GM18502 (cell line): ENCODE measurements around the gene LRRN4CL.
"Not testable (repeated sequence)": the region's sequence is repeated elsewhere in the genome, so short reads cannot be mapped to it uniquely, and the experiment has no call there.

Experiments
- ATAC-seq: cut with Tn5 transposase; IDR thresholded peaks from one replicate; pipeline ENCODE4 v1.9.1; 2021; ENCODE audit warnings: mild to moderate bottlenecking; ENCODE audit not compliant: unreplicated experiment, poor library complexity

The LRRN4CL gene

DNA sequence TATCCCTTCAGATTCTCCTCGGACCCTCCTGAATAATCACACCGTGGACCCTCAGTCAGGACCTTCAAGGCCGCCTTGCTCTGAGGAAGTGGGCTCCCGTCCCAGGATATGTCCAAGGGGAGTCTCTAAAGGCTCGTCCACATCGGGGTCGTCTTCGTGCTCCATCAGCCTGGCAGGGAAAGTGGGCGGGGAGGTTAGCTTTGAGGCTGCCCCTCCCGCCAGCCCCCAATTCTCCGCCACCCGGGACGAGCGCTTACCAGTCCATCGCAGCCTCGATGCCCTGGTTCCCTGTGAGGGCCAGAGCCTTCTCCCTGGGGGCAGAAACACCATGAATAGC lies 10.9 kb downstream of the LRRN4CL start:
- no peak for ATAC-seq

DNA sequence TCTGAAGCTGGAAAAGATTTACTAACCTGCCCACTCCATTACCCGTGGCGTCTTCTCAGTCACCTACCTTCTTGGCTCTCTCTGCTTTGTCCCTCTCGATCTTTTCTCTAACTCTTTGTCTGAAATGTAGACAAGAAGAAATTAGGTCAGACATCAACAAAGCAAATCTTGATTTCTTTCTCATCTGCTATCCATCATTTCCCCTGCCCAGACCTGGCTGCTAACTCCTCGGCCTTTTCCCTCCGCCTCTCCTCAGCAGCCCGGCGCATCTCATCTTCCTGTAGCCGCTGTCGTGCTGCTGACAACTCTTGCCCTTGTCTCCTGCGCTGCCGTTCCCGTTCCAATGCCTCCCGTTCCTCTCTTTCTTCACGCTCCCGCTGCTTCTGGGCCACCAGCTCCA lies 11.6 kb downstream of the LRRN4CL start:
- ATAC-seq = no peak

DNA sequence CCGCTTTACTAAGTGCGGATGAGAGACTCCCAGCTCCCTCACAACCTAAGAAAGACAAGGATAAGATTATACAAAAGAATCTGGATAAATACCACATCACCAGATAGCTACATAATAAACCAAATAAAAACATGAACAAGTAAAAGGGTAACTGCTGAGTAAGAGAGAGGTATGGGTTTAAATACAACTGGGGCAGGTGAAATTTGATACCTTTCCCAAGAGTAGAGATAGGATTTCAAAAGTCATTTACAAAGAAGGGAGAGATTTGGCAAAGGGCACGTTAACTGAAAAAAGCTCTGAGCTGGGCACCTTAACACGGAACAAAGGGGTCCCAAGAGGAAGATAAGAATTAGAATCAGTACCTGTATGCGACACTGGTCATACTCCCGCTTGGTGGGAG lies 12.2 kb downstream of the LRRN4CL start:
- no peak for ATAC-seq

- no peak for ATAC-seq
Observed at GRCh38 chr11:62676698-62677097, 12.6 kb downstream of the LRRN4CL start.

- not testable (repeated sequence) for ATAC-seq
Observed at GRCh38 chr11:62675415-62675814, 13.9 kb downstream of the LRRN4CL start.

- ATAC-seq = no peak
Observed at GRCh38 chr11:62673196-62673525, 16.2 kb downstream of the LRRN4CL start.

- ATAC-seq = peak; percentile 62
Observed at GRCh38 chr11:62671608-62672389, 17.5 kb downstream of the LRRN4CL start, which contains the start of the genes LBHD1 and UQCC3. Gene LBHD1 (minus strand): TSS chr11:62672267. CDS start chr11:62670031, 2,236 bp downstream. Gene UQCC3 (plus strand): TSS chr11:62671673. CDS start chr11:62671746, 73 bp downstream.

DNA sequence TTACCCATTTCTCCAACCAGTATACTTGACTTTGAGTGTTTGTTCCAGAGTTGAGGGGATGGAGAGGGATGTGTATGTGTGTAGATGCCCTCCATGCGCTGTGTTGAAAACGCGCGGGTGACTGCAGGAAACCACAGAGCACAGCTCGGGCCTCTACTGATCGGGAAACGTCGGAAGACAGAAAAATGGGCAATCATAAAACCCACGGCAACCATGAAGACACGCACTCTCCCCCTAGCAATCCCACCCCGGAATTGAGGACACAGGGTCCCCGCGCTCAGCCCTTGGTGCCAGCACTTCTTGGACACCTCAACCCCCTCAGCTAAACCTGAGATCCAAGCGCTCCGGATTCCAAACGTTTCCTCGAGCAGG lies 18.1 kb downstream of the LRRN4CL start:
- ATAC-seq = peak; percentile 21

DNA sequence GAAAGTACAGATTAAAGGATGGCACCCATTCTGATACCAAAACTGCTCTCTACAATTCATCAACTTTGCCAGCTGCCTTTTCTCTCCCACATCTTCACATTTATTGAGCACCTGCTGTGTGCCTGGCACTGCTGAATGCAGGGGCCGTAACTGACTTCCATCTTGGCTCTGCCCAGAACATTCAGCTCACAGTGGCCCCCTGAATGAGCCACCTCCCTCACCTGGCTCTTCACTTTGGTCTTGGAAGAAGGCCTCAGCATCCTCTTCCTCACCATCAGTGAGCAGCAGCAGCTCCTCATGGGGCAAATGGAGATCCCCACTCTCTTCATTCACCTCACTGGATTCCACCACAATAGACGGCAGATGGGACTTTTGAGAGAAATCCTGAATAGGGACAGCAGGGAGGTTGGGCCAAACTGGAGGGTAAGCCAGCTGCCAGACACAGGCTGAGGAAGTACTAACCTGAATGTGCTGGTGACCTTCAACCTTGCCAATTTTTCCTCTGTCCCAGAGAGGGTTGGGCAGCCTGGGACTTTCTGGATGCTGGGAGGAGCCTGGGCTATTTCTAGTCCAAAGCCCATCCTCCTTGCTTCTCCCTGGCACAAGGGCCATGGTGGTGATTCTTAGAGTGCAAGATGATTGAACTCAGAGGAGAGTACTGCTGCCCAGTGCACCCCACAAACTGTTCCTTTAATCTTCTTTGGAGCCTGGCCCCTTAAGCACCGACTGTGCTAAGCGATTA lies 19.7 kb downstream of the LRRN4CL start:
- no peak for ATAC-seq

GRCh38 chr11:62667460-62667859 lies 21.9 kb downstream of the LRRN4CL start:
- no peak for ATAC-seq

GRCh38 chr11:62666259-62666926 lies 22.9 kb downstream of the LRRN4CL start:
- no peak for ATAC-seq

GRCh38 chr11:62665599-62666258 lies 23.6 kb downstream of the LRRN4CL start:
- ATAC-seq = peak; percentile 9

- peak; percentile 78 for ATAC-seq
Observed at GRCh38 chr11:62665075-62665598, 24.2 kb downstream of the LRRN4CL start, which contains the start of the genes C11orf98 and CSKMT. Gene C11orf98 (minus strand): TSS chr11:62665210. CDS start chr11:62665169, 41 bp downstream. Gene CSKMT (plus strand): TSS chr11:62665312. CDS start chr11:62665880, 568 bp downstream.

DNA sequence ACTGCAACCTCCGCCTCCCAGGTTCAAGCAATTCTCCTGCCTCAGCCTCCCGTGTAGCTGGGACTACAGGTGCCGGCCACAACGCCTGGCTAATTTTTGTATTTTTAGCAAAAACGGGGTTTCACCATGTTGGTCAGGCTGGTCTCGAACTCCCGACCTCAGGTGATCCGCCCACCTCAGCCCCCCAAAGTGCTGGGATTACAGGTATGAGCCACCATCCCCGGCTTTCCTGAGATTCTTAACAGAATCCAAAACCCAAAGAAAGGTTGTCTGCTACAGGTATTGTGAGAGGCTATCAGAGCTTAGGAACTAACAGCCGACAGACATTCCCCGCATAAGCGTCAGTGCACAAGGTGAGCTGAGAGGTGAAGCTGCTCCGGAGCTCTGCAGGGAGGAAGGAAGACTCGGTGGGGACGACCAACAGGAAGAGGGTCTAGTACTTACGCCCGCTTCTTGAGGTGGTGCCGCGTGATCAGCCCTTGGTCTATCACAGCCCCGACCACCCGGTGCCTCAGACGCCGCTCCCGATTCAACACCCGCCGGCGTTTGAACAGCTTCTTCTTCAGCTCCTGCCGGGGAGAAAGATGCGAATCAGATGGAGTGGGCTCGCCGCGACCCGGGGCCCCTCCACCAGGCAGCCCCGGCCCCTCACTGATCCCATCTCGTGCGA lies 24.8 kb downstream of the LRRN4CL start:
- ATAC-seq = peak; percentile 34

GRCh38 chr11:62656796-62657429 lies 32.4 kb downstream of the LRRN4CL start:
- ATAC-seq = no peak

DNA sequence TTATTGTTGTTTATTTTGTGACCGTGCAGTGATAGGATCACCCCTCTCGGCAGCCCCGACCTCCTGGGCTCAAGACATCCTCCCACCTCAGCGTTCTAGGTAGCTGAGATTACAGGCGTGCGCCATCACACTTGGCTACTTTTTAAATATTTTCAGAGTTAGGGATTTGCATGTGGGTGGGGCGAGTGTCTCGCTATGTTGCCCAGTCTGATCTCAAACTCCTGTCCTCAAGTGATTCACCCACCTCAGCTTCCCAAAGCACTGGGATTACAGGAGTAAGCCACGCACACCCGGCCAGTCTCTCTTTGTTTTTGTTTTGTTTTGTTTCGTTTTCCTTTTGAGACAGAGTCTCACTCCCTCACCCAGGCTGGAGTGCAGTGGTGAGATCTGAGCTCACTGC lies 35.0 kb downstream of the LRRN4CL start:
- no peak for ATAC-seq

DNA sequence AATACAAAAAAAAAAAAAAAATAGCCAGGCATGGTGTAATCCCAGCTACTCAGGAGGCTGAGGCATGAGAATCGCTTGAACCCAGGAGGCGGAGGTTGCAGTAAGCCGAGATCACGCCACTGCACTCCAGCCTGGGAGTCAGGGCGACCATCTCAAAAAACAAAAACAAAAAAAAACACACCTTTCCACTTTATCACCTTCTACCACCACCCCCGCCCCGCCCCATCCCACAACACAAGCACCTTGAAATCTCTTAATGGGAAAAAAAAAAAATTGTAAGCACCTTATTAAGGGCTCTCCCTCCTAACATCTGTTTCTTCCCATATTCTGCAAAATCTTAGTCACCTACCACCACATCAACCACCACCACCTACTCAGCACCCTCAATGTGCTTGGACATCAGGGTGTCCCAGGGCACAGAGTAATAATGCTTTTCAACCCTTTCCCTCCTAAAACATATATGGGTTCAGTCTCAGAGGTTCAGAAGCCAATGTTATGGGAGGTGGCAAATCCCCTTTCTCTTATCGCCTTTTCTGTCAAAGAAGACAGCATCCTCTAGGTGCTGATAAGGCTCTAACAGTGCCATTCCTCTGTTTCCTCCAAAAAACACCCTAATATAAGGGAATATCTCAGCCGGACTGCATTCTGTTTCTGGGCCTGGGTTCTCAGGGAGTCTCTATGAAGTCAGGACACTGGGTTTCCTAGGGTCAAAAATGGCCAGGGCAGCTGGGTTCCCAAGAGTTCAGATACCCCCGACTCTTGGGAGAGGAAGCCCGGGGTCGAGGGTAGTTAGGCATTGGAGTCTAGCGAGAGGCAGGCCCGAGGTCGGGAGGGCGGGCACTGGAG lies 36.9 kb downstream of the LRRN4CL start:
- no peak for ATAC-seq

DNA sequence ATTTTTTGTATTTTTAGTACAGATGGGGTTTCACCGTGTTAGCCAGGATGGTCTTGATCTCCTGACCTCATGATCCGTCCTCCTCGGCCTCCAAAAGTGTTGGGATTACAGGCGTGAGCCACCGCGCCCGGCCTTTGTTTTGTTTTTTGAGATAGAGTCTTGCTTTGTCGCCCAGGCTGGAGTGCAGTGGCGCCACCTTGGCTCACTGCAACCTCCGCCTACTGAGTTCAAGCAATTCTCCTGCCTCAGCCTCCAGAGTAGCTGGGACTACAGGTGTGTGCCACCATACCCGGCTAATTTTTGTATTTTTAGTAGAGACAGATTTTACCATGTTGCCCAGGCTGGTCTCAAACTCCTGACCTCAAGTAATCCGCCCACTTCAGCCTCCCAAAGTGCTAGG lies 39.0 kb downstream of the LRRN4CL start:
- not testable (repeated sequence) for ATAC-seq
